ENCODE measurements around the gene ANKRD22.
A peak's percentile ranks its signal among the peaks of the same experiment; 100 is the strongest.
"Not testable (repeated sequence)": the region's sequence is repeated elsewhere in the genome, so short reads cannot be mapped to it uniquely, and the experiment has no call there.

Gene ANKRD22

DNA sequence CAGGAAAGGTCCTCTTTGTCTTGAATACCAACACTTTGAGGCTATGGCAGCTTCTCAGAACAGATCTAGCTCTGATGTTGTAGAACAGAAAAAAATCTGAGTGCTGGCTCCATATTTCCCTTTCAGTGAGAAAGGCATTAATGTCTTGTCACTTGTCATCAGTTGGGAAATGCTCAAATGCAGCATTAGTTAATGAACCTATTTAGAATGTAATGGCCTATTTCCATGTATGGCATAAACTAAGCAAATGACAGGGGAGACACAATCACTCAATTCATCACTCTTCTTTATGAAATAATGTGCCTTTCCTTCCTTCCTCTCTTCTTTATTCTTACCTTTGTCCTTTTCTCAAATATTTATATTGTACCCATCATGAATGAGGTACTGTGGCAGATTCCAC is 23.4 kb upstream of the ANKRD22 start:
- DNase-seq = no peak

DNA sequence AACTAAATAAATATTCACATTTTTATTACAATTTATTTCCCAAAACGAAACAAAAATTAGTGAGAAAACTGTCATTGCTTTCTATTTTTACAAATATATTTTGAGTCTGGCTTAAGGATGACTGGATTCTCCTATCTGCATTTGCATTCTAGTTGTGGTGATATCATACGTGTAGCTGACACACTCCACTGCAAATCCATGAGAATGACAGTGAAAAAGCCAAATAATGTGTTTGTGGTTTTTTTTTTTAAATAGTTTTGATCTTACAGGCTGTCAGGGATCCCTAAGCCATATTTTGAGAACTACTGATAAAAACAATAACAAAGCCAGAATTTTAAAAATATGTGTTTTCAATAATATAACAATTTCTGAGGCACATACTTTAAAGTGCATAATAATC is 22.6 kb upstream of the ANKRD22 start:
- no peak for DNase-seq

DNA sequence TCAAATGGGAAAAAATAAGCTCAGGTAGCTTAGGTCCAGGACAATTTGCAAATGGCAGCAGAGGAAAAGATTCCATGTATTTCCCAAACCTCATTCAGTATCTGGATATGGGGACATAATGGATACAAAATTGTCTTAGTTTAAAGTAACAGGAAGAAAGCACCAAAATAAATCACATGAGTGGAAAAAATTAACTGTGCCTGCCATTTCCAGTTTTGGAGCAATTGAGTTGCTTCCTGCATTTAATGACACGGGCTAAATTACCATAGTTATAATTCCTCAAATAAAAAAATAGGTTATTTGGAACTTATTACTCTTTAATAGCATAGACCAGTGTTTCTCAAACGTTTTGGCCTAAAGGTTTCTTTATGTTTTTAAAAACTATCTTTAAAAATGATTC is 22.1 kb upstream of the ANKRD22 start:
- no peak for DNase-seq

DNA sequence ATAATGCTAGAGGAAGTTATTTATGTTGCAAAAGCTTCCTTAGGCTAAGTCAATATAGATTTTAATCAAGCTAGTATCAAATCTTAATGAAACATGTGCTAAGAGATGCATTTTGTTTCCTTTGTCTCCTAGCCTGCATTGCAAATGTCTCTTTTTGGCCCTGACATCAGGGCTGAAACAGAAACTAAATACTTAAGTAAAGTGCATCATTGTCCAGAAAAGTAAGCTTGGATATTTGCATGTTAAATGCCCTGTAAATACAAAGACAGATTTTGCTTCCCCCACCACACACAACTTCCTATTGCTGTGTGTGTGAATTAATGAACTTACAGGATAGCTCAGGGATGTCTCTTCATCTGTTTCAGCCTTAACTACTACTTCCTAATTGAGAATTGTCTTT is 18.4 kb upstream of the ANKRD22 start:
- DNase-seq = no peak

DNA sequence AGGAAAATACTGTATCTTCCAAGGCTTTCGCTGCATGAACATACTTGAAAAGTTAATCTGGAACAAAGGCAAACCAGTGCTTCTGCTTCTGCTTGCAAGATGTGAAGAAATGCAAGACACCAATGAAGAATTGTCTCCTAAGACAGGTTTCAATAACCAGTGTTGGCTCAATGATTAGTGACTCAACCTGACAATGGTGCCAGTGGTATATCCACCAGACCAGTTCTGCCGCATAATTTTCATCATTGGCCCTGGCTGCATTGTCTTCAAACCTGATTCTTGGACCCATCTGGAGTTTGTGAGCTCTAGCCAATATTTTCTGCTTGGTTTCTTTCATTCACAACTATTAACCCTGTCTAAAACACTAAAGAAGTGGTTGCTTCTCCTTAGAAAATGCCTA is 14.8 kb upstream of the ANKRD22 start:
- DNase-seq = no peak

DNA sequence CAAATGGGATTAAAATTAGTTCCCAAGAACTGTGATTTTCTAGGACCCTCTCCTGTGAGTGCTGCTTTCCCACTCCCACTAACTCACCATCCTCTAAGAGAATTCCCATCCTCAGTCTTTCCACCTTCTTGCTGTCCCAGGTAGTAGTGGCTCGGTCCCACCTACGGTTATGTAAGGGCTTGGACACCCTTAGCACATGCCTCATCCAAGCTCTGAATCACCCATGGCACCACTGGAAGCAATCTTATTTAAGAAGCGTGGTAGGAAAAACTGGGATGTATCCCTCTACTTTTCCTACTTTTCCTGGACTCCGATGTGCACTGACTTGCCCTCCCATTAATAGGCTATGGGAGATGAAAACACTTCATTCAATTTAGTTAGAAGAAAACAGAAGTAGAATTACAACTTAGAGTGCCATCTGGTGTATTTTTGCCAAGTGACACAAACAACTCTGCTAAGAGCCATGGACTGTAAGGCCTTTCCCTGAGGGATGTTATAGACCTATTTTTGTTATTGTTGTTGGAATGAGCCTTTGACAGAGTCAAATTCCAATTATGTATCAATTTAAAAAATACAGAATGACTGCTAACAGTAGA is 13.7 kb upstream of the ANKRD22 start:
- no peak for DNase-seq

DNA sequence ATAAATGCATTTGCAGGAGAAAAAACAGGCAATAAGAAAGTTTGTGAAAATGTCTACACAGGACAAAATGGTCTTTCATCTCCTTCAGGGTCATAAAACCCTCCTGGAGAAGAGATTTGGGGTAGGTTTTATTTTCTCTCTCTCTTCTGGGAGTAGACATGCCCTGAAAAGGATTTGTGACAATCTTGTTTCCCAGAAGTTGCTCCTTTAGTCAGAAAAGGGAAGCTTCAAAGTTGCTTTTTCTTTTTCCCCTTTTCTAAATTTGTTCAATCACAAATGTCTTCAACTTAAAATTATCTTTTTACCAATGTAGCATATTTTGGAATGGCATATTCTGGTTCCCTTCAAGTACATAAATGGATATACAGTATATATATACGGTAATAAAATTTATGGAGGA is 9.4 kb upstream of the ANKRD22 start:
- no peak for DNase-seq

DNA sequence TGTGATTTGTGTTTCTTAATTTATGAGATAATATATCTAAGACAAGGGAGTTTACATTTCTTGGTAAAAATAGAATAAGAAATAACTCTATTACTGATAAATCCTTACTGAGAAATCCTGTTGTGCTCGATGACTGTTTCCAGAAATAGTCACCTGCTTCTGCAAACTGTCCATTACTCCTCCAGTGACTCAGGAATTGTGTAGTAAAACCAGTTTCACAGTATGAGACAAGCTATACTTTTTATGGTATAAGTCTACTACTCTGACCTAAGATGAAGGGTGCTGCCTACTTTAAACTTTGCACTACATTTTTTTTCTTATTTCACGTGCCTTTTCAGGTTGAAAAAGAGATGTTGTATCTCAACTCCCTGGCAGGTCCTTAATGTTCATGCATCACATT is 6.8 kb upstream of the ANKRD22 start:
- DNase-seq = no peak

DNA sequence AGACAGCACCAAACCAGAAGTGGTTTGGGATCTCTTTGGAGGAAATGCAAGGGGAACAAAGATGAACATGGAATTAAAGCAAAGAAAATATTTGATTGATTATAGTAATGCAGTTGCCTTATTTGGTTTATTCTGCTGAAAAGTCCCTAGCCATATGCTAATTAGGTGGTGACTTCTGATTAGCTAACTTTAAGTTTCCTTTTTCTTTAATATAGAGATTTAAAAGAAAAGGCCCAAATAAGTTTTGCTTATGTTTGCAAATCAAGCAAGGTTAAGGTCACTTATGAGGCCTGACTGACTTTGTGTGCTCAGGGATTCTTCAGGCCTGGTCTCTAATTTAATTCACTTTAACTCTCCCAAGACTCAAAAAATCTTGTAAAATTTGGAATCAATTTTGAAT is 6.2 kb upstream of the ANKRD22 start:
- no peak for DNase-seq

DNA sequence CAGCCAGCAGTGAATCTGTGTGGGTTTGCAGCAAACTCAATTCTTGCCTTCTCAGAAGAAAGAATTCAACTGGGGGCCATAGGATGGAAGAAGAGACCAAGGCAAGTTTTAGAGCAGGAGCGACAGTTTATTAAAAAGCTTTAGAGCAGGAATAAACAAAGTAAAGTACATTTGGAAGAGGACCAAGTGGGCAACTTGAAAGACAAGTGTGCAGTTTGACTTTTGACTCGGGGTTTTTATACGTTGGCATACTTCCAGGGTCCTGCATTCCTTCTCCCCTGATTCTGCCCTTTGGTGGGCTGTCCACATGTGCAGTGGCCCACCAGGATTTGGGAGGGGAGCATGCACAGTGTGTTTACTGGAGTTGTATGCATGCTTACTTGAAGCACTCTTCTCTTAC is 3.0 kb upstream of the ANKRD22 start:
- no peak for DNase-seq

DNA sequence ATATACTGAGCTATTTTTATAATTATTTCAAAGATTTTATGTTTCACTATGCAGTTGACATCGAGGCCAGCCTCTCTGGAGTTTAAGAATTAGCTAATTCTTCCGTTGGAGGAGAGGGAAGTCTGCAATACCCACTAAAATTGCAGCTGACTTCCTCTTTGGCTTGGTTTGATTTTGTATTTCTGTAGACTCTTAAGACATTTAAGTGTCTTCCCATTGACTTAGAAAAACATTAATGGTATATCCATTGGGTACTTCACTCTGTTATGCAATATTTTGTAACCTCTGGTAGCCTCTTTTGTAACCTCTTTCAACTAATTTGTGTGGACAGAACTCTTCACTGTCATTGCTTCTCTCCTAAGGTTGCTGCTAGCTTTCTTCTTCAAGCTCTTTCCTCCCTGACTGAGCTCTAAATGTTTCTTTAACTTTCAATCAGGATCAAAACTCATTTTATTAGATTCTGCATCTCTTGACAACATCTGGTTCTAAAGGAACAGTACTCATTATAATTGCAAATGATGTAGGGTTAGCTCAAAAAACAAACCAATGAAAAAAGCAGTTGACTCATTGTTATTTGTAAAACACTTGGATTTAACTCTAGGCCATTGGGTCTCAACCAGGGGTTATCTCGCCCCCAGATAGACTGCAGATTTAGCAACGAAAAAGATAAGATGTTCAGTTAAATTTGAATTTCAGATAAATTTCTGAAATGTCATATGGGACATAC is 1.7 kb upstream of the ANKRD22 start:
- no peak for DNase-seq

DNA sequence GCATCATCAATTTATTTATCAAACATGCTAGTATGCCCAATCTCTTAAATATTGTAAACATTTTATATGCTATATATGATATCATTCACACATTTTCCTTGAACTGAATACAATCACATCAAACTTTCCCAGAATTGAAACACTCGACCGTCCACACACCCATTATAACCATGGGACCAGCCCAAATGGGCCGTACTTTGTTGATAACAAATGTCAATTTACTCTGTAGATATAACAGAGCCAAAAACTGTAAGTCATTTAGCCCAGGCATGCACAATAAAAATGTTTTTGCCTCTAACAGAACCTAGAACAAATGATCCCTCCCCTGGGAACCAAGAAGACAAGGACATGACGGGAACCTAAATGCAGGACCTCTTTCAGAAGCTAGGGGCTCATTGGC is 683 bp upstream of the ANKRD22 start:
- no peak for DNase-seq

DNA sequence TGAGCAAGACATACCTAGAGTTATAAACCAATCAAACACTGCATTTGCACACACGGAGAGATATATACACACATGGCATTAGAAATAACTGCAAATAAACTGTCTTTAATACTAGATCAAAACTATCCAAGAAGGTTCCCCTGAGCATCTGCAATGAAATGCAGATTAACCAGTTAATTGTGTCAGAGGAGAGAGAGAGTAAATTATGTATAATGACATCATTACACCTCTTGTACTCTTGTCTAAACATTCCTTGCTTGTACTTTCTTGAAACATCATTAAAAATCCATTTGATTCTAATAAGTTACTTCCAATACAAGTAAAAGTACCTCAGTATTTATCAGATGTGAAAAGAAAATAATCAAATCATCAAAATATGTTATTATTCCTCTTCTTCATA is 932 bp downstream of the ANKRD22 start:
- no peak for DNase-seq

DNA sequence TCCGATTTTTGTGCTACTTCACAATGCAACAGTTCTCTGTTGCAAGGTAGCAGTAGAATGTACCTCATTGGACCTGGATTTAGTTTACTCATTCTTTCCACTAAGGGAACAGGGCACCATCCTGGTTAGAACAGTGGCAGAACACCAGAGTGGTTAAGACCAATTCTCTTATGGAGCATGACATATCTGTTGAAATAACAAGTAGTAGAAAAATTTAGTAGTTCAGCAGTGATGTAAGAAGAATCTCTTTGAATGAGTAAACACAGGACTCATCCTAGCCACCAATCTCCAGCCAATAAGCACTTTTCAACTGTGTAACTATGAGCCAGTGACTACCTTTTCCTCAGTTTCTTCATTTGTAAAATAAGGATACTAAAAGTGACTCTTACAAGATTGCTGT is 2.4 kb downstream of the ANKRD22 start:
- no peak for DNase-seq

DNA sequence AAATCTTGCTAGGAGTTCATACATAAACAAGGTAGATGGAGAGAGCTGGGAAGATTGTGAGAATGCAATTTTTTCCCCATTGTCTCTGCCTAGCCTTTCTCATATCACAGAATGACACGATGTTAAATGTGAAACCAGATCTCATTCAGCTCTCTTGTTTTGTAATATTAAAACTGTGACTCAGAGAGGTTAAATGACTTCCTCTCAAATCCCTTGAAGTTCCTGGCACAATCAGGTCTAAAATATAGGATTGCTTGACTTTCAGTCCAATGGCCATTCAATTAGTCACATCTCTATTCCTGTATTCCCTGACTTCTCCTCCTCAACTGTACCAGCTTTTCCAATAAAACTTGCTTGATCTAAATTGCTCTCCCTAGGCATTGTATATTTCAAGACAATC is 3.1 kb downstream of the ANKRD22 start:
- DNase-seq = no peak

DNA sequence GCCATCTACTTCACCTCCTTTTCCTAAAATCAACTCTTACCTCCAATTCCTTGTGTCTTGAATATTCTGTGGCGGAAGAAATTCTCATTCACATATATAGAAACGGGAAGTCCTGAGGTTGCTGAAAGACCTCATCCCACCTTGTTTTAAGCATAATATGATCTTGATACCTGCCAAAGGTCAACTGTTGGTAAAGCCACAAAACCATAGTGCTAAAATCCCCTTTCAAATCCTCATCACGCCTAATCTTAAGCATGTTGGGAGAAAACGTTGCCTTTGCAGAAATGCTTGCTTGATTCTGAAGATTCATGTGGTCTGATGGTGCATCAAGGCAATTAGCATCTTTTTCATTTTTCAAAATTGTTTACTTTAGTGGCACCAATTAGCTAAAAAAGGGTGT is 8.5 kb downstream of the ANKRD22 start:
- no peak for DNase-seq

DNA sequence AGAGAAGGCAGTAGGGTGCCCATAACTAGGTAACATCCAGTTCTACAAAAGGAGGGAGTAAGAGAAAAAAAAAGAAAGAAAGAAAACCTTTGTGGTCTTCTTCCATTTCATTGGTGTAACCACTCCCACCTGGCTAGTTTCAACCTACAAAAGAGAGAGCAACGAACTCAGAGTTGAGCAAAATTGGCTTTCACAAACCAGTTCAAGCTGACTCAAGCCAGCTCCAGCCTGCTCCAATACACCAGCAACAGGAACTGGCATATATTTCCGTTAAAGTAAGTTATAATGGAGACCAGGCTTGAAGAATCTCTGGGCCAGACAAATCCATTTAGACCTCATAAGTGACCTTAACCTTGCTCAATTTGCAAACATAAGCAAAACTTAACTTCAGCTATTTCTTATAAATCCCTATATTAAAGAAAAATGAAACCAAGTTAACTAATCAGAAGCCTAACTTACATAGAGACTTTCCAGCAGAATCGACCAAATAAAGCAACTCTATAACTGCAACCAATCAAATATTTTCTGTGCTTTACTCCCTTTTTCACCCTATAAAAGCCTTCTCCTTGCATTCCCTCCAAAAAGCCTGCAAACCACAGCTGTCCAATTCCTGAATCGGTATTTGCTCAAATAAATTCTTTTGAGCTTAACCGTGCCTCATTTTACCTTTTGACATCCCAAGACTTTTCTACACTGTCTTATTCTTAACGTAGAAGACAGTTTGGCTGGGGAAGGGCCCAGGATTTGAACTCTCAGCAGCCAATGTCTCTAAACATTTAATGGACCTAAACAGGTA is 10.1 kb downstream of the ANKRD22 start:
- DNase-seq = no peak

DNA sequence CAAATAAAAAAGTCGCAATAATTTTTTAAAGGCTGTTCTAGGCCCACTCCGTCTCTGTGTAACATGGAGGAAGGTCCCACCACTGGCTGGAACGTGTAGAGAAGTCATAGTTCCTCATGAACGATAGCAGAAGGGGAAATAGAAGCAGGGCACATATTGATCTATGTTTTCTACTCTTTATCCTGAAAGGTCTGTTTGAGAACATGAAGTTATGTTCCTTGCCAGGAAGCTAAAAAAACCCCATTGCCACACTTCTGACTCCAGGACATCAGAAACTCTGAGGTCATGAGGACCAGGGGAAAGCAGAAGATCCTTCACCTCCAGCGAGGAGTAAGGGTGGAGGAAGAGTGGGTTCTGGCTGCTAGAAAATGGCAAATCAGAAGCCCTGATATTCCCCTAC is 10.8 kb downstream of the ANKRD22 start:
- DNase-seq = no peak

DNA sequence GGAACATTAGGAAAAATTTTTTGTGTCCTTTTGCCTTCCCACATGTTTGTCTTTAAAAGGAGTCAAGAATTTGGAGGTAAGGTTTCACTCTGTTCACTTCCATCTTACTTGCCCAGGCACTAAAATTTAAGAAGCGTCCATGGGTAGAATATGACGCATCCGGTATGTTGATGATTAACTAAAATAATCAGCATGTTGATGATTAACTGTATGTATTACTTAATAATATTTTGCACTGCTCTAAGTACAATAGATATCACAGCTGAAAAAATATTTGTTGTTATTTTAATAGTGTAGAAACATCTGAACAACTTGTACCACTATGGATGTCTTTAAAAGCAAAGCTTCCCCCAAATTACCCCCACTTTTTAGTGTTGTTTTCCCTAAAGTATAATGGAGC is 11.5 kb downstream of the ANKRD22 start:
- DNase-seq = no peak

DNA sequence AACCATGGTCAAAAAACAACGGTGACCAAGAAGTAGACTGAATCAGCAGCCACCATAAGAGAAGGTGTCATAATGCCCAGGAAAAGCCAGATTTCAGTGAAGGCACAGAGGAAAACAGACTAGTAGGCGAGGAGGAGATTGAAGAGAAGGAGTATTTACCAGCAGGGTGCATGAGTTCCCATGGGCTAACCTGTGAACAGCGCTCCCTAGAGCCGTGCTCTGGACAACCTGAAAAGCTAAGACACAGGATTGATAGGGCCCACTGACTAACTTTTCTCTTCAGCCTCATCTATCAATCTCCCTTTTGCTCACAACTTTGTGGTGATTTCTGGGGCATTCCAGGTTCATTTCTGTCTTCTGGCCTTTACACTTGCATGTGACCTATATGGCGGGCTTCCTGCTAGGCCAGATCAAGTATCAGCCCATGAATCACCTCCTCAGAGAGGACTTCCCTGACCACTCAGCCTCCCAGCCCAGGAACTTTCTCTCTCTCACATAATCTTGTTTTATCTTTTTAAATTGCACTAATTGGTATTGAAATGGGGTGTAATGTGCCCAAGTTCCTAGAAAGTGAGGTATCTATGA is 12.8 kb downstream of the ANKRD22 start:
- DNase-seq = no peak

DNA sequence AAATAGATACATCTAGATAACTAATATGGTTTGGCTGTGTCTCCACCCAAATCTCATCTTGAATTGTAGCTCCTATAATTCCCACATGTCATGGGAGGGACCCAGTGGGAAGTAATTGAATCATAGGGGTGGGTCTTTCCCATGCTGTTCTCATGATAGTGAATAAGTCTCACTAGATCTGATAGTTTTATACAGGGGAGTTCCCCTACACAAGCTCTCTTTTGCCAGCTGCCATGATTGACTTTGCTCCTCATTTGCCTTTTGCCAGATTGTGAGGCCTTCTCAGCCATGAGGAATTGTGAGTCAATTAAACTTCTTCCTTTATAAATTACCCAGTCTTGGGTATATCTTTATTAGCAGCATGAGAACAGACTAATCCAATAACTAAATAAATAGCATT is 14.0 kb downstream of the ANKRD22 start:
- not testable (repeated sequence) for DNase-seq

DNA sequence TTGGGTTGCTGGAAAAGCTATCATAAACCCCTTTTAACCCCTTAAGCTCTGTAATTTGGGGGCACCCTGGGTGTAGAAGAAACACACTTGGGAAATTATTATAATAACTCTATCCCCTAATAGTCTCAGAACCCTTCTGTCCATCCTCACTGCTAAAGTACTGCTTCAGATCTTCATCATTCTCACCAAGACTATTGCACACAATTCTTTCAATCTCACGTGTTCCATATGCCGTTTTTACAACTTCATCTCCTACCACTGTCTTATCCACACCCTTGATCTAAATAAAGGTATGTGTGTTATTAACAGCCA is 15.8 kb downstream of the ANKRD22 start:
- no peak for DNase-seq

DNA sequence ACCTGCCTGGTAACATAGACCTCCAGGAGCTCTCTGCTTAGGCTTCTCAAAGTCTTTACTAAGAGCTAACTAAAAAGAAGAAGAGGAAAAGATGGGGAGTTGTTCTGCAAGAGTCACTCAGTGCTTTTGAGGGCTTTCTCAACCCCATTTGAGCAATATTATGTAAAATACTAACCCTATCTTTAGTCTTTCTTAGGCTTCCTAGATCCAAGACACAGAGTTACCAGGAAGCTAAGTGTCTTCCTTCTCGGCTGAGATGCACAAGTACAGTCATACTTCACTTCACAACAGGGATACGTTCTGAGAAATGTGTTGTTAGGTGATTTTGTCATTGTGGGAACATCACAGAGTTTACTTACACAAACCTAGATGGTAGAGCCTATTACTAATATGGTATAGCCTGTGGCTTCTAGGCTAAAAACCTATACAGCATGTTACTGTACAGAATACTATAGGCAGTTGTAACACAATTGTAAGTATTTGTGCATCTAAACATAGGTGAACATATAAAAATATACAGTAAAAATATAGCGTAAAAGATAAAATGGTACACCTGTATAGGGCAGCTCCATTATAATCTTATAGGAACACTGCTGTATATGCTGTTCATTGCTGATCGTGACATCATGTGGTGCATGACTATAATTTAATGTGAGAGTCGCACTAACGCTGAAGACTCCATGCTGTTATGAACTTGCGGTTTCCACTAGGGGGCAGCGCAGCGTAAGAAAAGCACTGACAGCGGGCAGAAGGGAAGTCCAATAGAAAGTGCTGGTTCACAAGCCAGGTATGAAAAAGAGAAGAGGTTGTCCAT is 16.3 kb downstream of the ANKRD22 start:
- DNase-seq = peak; percentile 91
